ES-I3 (cell line): ENCODE data around the gene ACTRT2.

Experiments
- H3K36me3 ChIP-seq: 2 replicates; pipeline ENCODE4 v1.6.1; 2013; ENCODE audit warnings: mild to moderate bottlenecking, low read length, control low read depth, moderate library complexity; ENCODE audit not compliant: insufficient read depth
- H3K4me1 ChIP-seq: 2 replicates; pipeline ENCODE4 v1.6.1; 2013; ENCODE audit warnings: mild to moderate bottlenecking, control low read depth, low read length; ENCODE audit not compliant: insufficient read depth
- H3K9ac ChIP-seq: 2 replicates; pipeline ENCODE4 v1.6.1; 2013; ENCODE audit warnings: low read depth, mild to moderate bottlenecking, low read length, moderate library complexity
- H3K9me3 ChIP-seq: 2 replicates; pipeline ENCODE4 v1.6.1; 2013; ENCODE audit warnings: mild to moderate bottlenecking, low read length, moderate library complexity; ENCODE audit not compliant: control insufficient read depth, insufficient read depth

ACTRT2 gene

DNA sequence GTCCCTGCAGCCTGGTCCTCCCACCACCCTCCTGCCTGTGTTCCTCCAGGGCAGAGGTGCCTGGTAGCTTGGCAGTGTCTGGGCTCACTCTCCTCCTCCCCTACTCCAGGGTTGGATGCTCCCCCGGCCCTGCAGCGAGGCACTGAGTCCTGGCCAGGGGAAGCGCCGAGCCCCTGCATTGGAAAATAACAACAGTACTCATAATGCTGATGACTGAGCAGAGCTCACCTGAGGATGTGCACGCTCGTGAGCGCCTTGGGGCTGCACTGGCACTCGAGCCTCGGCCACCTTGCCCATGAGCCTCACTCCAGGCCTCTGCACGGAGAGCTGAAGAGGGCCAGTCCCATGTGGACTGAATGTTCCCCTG is 6.0 kb upstream of the ACTRT2 start:
- H3K9ac ChIP-seq: no peak overlapping the region
- H3K4me1 ChIP-seq: no peaks in the 10 kb centered on the region; the same call in none of the 2 replicates
- no peaks in the 10 kb centered on the region for H3K9me3 ChIP-seq
- H3K36me3 ChIP-seq: no peaks in the 10 kb centered on the region

DNA sequence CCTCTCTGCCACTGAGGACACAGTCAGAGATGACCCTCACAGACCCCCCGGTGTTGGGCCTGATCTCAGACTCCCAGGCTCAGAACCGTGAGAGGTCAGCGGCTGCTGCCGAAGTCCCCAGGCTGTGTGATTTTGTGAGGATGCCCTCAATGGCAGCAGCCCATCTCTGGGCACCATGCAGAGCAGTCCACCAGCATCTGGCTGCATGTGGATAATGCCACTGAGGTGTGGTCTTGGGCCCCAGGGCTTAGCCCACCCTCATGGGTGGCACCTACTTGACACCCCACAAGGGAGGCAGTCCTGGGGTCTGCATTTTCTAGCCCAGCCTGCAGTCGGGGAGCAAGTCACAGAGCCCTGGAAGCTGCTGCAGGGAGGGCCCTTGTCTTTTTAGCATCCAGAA is 5.5 kb upstream of the ACTRT2 start:
- Histone ChIP-seq H3K9ac (no peak overlapping the region), H3K4me1 (no peaks in the 10 kb centered on the region; the same call in none of the 2 replicates), H3K36me3 (no peaks in the 10 kb centered on the region), H3K9me3 (no peaks in the 10 kb centered on the region)

DNA sequence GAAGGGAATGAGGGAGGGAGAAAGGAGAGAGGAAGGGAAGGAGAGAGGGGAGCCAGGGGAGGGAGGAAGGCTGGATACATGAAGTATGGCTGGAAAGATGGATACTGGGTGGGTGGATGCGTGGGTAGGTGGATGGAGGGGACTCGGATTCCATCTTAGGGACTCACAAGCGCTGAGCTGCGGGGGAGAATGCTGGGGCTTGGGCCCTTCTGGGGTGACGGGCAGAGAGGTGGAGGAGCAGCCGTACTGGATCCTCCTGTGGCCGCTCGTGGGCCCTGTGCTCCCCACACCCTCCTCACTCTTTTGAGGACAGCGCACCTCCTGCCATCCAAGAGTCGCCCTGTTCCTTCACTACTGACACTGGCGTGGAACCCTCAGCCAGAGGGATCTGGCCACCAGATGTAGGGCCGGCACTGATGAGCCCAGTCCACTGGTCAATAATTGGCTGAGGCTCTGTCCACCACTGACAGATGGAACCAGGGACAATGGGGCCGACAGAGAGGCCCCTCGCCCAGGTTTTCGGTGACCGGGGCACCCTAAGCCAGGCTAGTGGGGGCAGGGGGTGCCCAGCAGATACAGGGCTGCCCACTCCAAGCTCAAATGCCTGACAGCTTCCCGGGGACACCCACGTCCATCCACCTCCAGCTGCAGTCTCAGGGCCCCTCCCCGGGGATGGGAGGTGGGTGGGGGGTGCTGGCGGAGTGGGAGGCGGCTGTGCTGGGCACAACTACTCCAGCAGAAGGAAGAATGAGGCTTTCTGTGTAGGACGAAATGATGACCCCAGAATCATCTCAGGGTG is 4.4 kb upstream of the ACTRT2 start:
- H3K9me3 ChIP-seq: no peaks in the 10 kb centered on the region
- H3K36me3 ChIP-seq: no peaks in the 10 kb centered on the region
- no peaks in the 10 kb centered on the region; the same call in none of the 2 replicates for H3K4me1 ChIP-seq
- H3K9ac ChIP-seq: no peak overlapping the region

DNA sequence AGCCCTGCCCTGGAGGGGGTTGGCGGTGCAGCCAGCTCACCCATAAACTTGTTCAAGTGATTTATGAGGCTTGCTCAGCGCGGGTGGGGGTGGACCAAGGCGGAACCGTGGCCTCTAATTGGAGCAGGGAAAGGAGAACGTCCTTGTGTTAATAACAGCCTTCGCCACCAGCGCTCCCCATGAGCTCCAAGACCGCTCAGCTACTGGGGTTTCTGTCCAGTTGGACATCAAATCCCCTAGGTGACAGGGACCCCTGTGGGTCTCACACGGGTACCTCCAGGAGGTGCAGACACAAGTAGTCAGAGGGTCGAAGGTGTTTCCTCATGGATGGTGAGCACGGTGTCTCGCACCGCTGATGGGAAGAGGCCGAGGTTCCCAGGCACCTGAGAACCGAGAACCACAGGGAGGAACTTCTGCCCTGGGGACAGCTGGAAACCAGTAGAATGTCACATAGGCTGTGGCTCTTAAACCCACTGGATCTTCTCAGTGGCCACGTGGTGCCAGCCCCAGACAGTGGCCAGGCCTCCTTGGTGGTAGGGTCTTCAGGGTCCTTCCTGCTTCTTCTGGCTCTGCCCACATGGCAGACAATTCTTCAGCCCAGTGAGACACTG is 3.7 kb upstream of the ACTRT2 start:
- H3K9me3 ChIP-seq: no peaks in the 10 kb centered on the region
- no peak overlapping the region for H3K9ac ChIP-seq
- no peaks in the 10 kb centered on the region for H3K36me3 ChIP-seq
- no peaks in the 10 kb centered on the region; the same call in none of the 2 replicates for H3K4me1 ChIP-seq

DNA sequence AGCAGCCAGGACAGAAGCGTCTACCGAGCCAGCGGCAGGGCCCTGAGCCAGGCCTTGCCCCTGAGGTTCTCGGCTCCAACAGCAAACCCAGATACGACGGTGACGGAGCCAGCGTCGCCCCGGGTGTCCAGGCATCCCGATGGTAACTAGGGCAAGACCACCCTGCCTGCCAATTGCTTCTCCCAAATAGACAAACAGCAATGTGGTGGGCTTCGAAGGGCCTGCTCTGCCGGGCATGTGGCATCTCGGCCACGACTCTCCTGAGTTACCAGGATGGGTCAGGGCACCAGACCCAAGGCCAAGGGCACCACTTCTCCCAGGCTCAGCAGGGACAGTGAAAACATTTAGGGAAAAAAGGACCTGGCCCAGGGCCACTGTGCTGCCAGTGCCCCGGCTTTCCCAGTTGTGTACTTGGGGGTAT is 3.2 kb upstream of the ACTRT2 start:
- no peak overlapping the region for H3K9ac ChIP-seq
- no peaks in the 10 kb centered on the region for H3K36me3 ChIP-seq
- no peaks in the 10 kb centered on the region for H3K9me3 ChIP-seq
- H3K4me1 ChIP-seq: no peaks in the 10 kb centered on the region; the same call in none of the 2 replicates

DNA sequence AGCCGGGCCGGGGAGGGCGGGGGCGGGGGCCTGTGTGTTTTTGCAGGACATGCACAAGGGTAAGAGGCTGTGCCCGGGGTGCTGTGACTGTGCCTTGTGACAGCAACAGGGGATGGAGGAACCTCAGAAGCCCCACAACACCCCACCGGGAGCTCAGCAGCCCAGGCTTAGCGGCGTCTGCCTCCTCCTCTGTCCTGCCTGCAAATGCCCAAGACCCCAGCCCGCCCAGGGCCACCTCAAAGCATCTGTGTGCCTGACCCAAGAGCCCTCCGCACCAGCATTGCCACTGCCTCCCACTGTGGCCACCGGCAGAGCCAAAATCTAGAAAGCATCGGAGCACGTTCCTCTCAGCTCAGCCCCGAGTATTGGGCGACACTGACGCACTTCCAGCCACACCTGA is 2.7 kb upstream of the ACTRT2 start:
- Histone ChIP-seq H3K9ac (no peak overlapping the region), H3K4me1 (no peaks in the 10 kb centered on the region; the same call in 1 of the 2 replicates), H3K36me3 (no peaks in the 10 kb centered on the region), H3K9me3 (no peaks in the 10 kb centered on the region)

DNA sequence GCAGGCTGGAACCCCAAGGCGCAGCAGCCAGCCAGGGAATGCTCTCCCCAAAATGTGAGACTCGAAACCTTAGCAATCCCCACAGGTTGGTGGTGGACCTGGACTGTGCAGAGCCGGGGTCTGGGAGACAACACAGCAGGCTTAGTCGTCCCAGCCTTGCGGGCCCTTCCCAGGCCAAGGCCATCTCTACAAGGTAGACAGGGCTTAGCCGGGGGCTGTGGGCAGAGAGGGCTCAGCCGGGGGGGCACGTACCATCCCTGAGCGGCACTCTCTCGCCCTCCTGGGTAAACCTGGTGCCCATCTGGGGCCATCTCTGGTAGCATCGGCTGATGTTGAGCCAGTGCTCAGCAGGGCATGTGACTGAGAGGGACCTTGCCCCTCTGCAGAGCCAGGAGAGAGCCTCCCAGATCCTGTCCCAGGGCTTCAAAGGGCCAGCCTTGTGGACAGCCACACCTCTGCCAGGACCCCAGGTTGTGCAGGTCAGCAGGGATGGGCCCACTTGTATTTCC is 2.2 kb upstream of the ACTRT2 start:
- no peaks in the 10 kb centered on the region for H3K9me3 ChIP-seq
- H3K36me3 ChIP-seq: no peaks in the 10 kb centered on the region
- no peaks in the 10 kb centered on the region for H3K4me1 ChIP-seq
- H3K9ac ChIP-seq: no peak overlapping the region

DNA sequence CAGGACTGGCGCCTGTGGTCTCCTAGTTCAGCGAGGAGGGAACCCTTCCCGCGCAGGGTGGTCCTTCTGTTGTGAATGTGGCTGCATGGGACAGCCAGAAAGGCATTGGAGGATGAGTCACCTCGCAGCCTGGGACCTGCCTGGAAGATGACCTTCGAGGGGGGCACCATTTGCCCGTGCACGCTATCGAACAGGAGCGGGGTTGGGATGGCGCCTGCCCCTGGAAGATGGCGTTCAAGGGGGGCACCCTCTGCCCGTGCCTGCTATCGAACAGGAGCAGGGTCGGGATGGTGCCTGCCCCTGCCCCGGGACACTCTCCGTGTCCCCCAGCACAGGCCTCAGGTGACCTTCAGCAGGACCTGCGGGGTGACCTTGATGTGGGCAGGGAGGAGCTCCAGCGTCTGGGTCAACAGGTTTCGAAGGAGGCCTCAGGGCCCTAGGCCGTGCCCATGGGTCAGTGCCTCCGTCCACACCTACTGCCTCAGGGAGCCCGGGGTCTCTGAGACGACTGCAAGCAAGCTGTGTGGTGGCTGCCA is 1.7 kb upstream of the ACTRT2 start:
- H3K9me3 ChIP-seq: no peaks in the 10 kb centered on the region
- H3K4me1 ChIP-seq: no peaks in the 10 kb centered on the region
- no peak overlapping the region for H3K9ac ChIP-seq
- H3K36me3 ChIP-seq: no peaks in the 10 kb centered on the region

DNA sequence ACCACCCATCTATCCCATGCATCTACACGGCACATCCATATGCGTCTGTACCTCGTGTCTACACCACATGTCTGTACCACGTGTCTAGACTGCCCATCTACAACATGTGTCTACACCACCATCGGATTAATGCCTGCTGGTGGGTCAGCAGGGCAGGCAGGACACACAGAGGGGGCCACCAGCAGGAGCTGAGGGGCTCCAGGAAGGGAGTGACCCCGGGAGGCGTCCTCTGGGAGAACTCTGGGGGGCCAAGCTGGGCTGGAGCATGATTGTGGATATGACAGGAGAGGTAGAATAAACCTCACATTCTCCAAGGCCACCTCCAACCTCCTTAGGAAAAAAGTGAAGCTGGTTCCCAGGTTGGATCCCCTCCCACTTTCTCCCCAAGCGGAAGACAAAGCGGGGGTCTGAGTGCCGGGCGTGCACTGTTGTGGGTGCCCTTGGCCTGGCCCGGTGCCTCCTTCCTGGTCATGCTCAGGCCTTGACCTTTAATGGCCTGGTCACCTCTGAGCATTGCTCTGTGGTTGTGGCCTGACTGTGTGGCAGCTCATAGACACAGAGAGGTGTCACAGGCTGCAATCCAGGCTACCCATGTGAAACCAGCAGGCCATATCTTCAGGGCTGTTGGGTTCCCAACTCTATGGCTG is 881 bp upstream of the ACTRT2 start:
- Histone ChIP-seq H3K4me1 (no peaks in the 10 kb centered on the region), H3K36me3 (no peaks in the 10 kb centered on the region), H3K9ac (no peak overlapping the region), H3K9me3 (no peaks in the 10 kb centered on the region)

DNA sequence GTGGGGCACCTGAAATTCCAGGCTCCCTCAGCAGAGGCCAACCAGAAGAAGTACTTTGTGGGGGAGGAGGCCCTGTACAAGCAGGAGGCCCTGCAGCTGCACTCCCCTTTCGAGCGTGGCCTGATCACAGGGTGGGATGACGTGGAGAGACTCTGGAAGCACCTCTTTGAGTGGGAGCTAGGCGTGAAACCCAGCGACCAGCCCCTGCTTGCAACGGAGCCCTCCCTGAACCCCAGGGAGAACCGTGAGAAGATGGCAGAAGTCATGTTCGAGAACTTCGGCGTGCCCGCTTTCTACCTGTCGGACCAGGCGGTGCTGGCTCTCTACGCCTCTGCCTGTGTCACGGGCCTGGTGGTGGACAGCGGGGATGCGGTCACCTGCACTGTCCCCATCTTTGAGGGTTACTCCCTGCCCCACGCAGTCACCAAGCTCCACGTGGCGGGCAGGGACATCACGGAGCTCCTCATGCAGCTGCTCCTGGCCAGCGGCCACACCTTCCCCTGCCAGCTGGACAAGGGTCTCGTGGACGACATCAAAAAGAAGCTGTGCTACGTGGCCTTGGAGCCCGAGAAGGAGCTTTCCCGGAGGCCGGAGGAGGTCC is 634 bp downstream of the ACTRT2 start:
- no peaks in the 10 kb centered on the region for H3K4me1 ChIP-seq
- no peak overlapping the region for H3K9ac ChIP-seq
- no peaks in the 10 kb centered on the region for H3K36me3 ChIP-seq
- no peaks in the 10 kb centered on the region for H3K9me3 ChIP-seq

DNA sequence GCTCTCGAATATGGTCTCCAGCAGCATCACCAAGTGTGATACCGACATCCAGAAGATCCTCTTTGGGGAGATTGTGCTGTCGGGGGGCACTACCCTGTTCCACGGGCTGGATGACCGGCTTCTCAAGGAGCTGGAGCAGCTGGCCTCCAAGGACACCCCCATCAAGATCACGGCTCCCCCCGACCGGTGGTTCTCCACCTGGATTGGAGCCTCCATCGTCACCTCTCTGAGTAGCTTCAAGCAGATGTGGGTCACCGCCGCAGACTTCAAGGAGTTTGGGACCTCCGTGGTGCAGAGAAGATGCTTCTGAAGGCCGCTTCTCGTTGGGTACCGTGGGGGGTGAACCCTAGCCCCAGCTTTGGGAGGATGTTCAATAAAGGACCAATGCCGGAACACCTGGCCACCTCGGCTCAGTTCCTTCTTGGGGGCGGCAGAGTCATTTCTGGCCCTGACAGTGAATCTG is 1.3 kb downstream of the ACTRT2 start:
- no peak overlapping the region for H3K9ac ChIP-seq
- no peaks in the 10 kb centered on the region for H3K4me1 ChIP-seq
- H3K9me3 ChIP-seq: no peaks in the 10 kb centered on the region
- no peaks in the 10 kb centered on the region for H3K36me3 ChIP-seq

DNA sequence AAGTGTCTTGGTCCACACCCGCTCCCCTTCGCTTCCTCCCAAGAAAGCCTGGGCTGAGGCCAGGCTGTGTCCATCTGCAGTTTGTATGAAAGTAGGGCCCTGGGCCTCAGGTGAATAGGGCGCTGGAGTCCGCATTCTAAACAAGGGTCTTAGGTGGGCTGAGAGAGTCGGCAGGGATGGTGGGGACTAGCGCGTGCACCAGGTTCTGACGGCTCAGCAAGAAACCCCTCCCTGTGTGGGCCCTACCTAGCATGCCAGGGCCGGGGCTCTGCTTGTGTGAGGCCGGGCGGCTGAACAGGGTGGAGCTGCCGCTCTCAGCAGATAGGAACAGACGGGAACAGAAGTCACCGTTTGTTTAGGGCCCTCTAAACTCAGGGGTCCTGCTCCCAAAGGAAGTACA is 1.7 kb downstream of the ACTRT2 start:
- Histone ChIP-seq H3K9ac (no peak overlapping the region), H3K36me3 (no peaks in the 10 kb centered on the region), H3K9me3 (no peaks in the 10 kb centered on the region), H3K4me1 (no peaks in the 10 kb centered on the region)

DNA sequence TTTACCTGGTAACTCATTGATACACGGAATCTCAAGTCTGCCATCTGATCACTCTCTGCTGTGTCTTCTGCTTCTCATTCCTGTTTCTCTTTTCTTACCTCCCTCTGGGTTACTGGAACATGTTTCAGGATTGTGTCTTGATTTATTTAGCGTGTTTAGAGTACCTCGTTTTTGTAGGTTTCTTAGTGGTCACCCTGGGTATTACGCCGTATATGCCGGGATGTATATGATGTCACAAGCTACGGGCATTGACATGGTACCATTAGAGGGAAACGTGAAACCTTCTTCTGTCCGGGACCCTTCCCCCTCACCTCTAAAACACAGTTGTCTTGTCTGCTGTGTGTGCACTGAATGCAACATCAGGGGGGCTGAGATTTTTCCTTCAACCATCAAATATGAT is 2.8 kb downstream of the ACTRT2 start:
- Histone ChIP-seq H3K9me3 (no peaks in the 10 kb centered on the region), H3K4me1 (no peaks in the 10 kb centered on the region), H3K36me3 (no peaks in the 10 kb centered on the region), H3K9ac (no peak overlapping the region)

DNA sequence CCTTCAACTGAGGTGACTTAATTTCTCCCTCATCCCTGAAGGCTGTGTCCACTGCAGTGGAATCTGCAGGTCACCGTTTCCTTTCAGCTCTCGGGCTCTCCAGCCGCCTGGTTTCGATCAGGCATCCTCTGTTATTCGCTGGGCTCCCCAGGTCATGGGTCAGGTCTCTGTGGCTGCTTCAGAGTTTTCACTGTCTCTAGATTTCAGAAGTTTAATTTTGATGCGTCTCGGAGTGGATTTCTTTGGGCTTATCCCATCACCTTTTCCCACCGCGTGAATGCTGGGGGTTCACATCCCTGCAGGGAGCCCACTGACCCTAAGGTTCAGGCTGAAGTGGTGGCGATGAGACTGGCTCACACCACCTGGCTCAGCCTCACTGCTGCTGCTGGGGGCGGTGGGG is 3.3 kb downstream of the ACTRT2 start:
- Histone ChIP-seq H3K36me3 (no peaks in the 10 kb centered on the region), H3K9ac (no peak overlapping the region), H3K4me1 (no peaks in the 10 kb centered on the region), H3K9me3 (no peaks in the 10 kb centered on the region)
